Lower leg skin (tissue), 4 donors: ENCODE measurements around the gene ROR1. TPM values are rescaled to one million over a fixed set of nuclear protein-coding genes. Genes with fewer than 3 reads are reported as not detected.

Experiments
- DNase-seq, 2 donors: peaks; one replicate each; pipeline ENCODE4 v3.0.0-alpha.2; 2019; ENCODE audit warnings: low spot score in 2 of 2
- H3K4me3 ChIP-seq: fragments of 200-600 bp; sonication (generic); 2 replicates; pipeline ENCODE4 v1.5.1; 2017; ENCODE audit warnings: mild to moderate bottlenecking, low read depth; ENCODE audit not compliant: poor library complexity, severe bottlenecking
- CTCF ChIP-seq, 3 donors: fragments of 450-650 bp; IDR thresholded peaks; one replicate each; pipeline ENCODE4 v1.5.1; 2016; ENCODE audit warnings: antibody characterized with exemption in 3 of 3, mild to moderate bottlenecking in 3 of 3, moderate library complexity in 2 of 3
- POLR2A ChIP-seq, 2 donors: fragments of 450-650 bp; IDR thresholded peaks; one replicate each; pipeline ENCODE4 v1.6.1; 2016 to 2017; ENCODE audit warnings: antibody characterized with exemption in 2 of 2, mild to moderate bottlenecking in 1 of 2, moderate library complexity in 1 of 2
- WGBS, 2 donors: methylation state at CpG; one replicate each; pipeline ENCODE4 v1.1.5; 2018; 5-methylcytosine and 5-hydroxymethylcytosine counted together
- intact Hi-C: fragments of 100-400 bp; cut with DNase I; formaldehyde crosslinking; loops from one replicate; pipeline ENCODE4 v1.15.0; 2023; ENCODE audit warnings: low total_unique reads
- total RNA-seq, 4 donors: library from RNA; depleted of rRNA; stranded (reverse); fragments of >200 nt; gene quantifications; one replicate each; pipeline ENCODE4 v1.1.0, GENCODE V29; 2016

ROR1 gene
- total RNA-seq, 4 donors from 2014 or later, result 12.9 to 28.6 (median 22.5) TPM

- WGBS, 2 donors, result 47 to 70% methylated on average over 1 of the region's 1 CpG
- no peak overlapping the region for H3K4me3 ChIP-seq
- intact Hi-C loops, result no loop called here
- DNase-seq, result no peak
- TF ChIP-seq CTCF (IDR thresholded peaks at IDR 0.05) (no peak), POLR2A (IDR thresholded peaks at IDR 0.05) (no peak)
These were observed 421.2 kb downstream of the ROR1 start for GRCh38 chr1:64195081-64195395.

- TF ChIP-seq POLR2A (IDR thresholded peaks at IDR 0.05) (no peak), CTCF (IDR thresholded peaks at IDR 0.05) (no peak)
- 80 to 87% methylated on average over 8 of the region's 8 CpGs for WGBS, 2 donors
These were observed 422.5 kb downstream of the ROR1 start for GRCh38 chr1:64196074-64196870.

GRCh38 chr1:64197076-64197475 is 423.3 kb downstream of the ROR1 start:
- no peak for DNase-seq
- TF ChIP-seq CTCF (IDR thresholded peaks at IDR 0.05) (no peak), POLR2A (IDR thresholded peaks at IDR 0.05) (no peak)
- no peak overlapping the region for H3K4me3 ChIP-seq
- 57 to 69% methylated on average over 3 of the region's 3 CpGs for WGBS, 2 donors
- intact Hi-C loops, result no loop called here

More at GRCh38 chr1:64196074-64196870, 422.5 kb downstream of the ROR1 start:
- no peak overlapping the region for H3K4me3 ChIP-seq
- no peak for DNase-seq
- intact Hi-C loops, result no loop called here

GRCh38 chr1:64199154-64199553 is 425.3 kb downstream of the ROR1 start:
- WGBS, 2 donors, result 40 to 49% methylated on average over 2 of the region's 2 CpGs

GRCh38 chr1:64200064-64200463 is 426.2 kb downstream of the ROR1 start:
- intact Hi-C loops, result no loop called here
- TF ChIP-seq POLR2A (IDR thresholded peaks at IDR 0.05), result no peak
- no peak for TF ChIP-seq CTCF (IDR thresholded peaks at IDR 0.05)
- H3K4me3 ChIP-seq, result no peak overlapping the region
- no peak for DNase-seq
- 0 to 86% methylated on average over 1 of the region's 1 CpG for WGBS, 2 donors

More at GRCh38 chr1:64199154-64199553, 425.3 kb downstream of the ROR1 start:
- intact Hi-C loops, result no loop called here
- no peak overlapping the region for H3K4me3 ChIP-seq
- no peak for TF ChIP-seq POLR2A (IDR thresholded peaks at IDR 0.05)
- no peak for DNase-seq

GRCh38 chr1:64203420-64203819 is 429.6 kb downstream of the ROR1 start, which contains the start of gene UBE2U:
Gene UBE2U (plus strand): TSS chr1:64203623. CDS start chr1:64204051, 428 bp downstream.
- no peak for TF ChIP-seq POLR2A (IDR thresholded peaks at IDR 0.05)
- no peak for TF ChIP-seq CTCF (IDR thresholded peaks at IDR 0.05)
- no peak within 1 kb of the TSS for H3K4me3 ChIP-seq
- WGBS, 2 donors, result 91 to 96% methylated on average over 23 of the region's 23 CpGs
- intact Hi-C loops, result no loop called here
- DNase-seq, result no peak
